ENCODE data around the gene IDH1. TPM values are rescaled to one million over a fixed set of nuclear protein-coding genes. Genes with fewer than 3 reads are reported as not detected.

The IDH1 gene
- total RNA-seq, 1 donor from 2014 or later = 25.9 TPM

DNA sequence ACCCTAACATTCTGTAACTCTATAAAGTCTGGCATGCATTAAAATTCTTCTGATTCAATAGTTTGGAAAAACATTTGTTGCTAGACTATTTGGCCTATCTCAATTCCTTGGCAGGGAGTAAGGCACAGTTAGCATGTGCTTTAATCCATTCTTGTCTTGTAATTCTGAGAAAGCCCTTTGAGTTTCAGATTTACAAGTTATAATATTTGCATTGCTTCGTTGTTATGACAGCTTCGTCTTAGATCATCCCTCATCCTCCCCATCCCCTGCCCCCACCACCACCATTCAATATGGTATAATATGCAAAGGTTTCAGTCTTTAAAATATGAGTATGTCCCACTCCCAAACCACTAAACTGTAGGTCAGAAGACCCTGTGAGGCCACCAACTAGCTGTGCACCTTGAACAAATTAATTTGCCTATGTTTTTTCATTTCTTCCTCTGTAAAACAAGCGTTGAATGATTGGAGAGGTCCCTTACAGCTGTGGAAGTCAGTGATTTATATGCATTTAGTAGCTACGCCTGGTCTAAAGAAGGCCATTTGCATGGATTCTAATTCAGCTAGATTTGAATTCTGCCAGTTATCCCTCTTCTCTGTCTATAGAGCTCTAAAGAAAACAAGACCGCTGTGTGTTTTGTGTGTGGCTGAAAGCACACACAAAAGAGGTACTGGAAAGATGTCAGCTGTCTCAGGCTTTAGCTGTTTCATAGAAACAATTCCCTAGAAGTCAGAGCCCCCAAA, 65.6 kb downstream of the IDH1 start:
- no peak for DNase-seq (ENCODE audit: low spot score in 2 of 2)
- Histone ChIP-seq H3K4me1 (no peaks in the 10 kb centered on the region), H3K36me3 (no peaks in the 10 kb centered on the region), H3K27ac (no peak overlapping the region), H3K9me3 (no peaks in the 10 kb centered on the region), H3K27me3 (no peaks in the 10 kb centered on the region), H3K4me3 (no peak overlapping the region)
- intact Hi-C loops (cut with DNase I) = no loop called here
- TF ChIP-seq, protein P1, sequence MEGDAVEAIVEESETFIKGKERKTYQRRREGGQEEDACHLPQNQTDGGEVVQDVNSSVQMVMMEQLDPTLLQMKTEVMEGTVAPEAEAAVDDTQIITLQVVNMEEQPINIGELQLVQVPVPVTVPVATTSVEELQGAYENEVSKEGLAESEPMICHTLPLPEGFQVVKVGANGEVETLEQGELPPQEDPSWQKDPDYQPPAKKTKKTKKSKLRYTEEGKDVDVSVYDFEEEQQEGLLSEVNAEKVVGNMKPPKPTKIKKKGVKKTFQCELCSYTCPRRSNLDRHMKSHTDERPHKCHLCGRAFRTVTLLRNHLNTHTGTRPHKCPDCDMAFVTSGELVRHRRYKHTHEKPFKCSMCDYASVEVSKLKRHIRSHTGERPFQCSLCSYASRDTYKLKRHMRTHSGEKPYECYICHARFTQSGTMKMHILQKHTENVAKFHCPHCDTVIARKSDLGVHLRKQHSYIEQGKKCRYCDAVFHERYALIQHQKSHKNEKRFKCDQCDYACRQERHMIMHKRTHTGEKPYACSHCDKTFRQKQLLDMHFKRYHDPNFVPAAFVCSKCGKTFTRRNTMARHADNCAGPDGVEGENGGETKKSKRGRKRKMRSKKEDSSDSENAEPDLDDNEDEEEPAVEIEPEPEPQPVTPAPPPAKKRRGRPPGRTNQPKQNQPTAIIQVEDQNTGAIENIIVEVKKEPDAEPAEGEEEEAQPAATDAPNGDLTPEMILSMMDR (IDR thresholded peaks at IDR 0.05) = no peak

DNA sequence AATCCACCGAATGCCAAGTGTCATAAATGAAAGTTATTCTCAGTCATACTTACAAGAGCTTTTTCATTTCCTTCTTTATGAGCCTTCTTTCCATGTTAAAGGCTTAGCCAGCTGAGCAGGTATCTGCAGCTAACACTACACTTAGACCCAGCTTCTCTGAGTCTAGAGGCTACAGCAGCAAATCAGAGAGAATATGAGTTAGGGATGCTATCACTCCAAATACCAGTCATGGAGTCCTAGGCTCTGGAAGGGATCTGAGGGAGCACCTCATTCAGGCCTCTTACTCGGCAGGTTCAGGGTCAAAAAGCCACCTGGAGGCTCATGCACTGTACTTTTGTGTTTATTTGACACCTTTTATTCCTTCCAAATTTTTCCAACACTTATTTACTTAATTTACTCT, 68.0 kb downstream of the IDH1 start:
- TF ChIP-seq, protein P1 (IDR thresholded peaks at IDR 0.05) = no peak
- no peak overlapping the region for H3K27ac ChIP-seq
- intact Hi-C loops (cut with DNase I) = no loop called here

DNA sequence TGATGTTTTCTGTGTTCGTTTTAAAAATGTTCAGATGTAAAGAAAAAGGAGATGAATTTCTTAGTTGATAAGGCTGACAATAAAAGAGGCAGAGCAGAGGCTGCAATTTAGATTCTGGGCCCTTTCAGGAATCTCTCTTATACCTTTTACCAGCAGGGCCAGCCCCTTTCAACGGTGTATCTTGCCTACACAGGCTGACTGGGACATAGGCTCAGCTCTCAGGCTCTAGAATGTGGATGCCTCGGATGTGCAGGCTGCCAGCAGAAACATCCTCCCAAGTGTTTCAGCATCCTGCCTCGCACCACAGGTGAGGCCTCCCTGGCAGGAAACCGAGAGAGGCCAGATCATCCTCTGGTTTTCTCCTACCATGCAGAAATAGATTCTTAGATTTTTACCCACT, 68.4 kb downstream of the IDH1 start:
- H3K27ac ChIP-seq = no peak overlapping the region
- intact Hi-C loops (cut with DNase I) = no loop called here

More for the DNA sequence above, 68.0 kb downstream of the IDH1 start:
- H3K9me3 ChIP-seq = no peaks in the 10 kb centered on the region
- H3K4me3 ChIP-seq = no peak overlapping the region
- H3K36me3 ChIP-seq = no peaks in the 10 kb centered on the region
- no peak for DNase-seq (ENCODE audit: low spot score in 2 of 2)
- no peaks in the 10 kb centered on the region for H3K27me3 ChIP-seq
- H3K4me1 ChIP-seq = no peaks in the 10 kb centered on the region

More for the DNA sequence above, 68.4 kb downstream of the IDH1 start:
- H3K9me3 ChIP-seq = no peaks in the 10 kb centered on the region
- H3K27me3 ChIP-seq = no peaks in the 10 kb centered on the region
- no peaks in the 10 kb centered on the region for H3K4me1 ChIP-seq
- TF ChIP-seq, protein P1 (IDR thresholded peaks at IDR 0.05) = no peak
- no peak for DNase-seq (ENCODE audit: low spot score in 2 of 2)
- H3K36me3 ChIP-seq = no peaks in the 10 kb centered on the region
- no peak overlapping the region for H3K4me3 ChIP-seq

Other genes with a start within 250 kb of the IDH1 start
- gene PLEKHM3, start 229.5 kb downstream of the IDH1 start, total RNA-seq = 18.3 TPM
- not detected for gene CRYGD, start 130.5 kb downstream of the IDH1 start, total RNA-seq
- not detected for gene CRYGC, start 125.2 kb downstream of the IDH1 start, total RNA-seq
- gene CRYGB, start 108.9 kb downstream of the IDH1 start, total RNA-seq = not detected
- not detected for gene CRYGA, start 91.5 kb downstream of the IDH1 start, total RNA-seq
- not detected for gene C2orf80, start 65.0 kb downstream of the IDH1 start, total RNA-seq
- 12.0 TPM for gene PIKFYVE, start 11.2 kb upstream of the IDH1 start, total RNA-seq
- not detected for gene PTH2R, start 151.7 kb upstream of the IDH1 start, total RNA-seq

Measured in ascending aorta (tissue), 2 donors.